Raji (cell line): ENCODE measurements around the gene DENND5B.

ENCODE experiments used
- POLR2A ChIP-seq: IDR thresholded peaks from 2 replicates; pipeline ENCODE4 v1.6.1; 2011; ENCODE audit warnings: low read depth, low read length, control low read depth; ENCODE audit not compliant: insufficient read depth

Gene DENND5B

GRCh38 chr12:31471051-31471450, 119.9 kb downstream of the DENND5B start:
- no peak for TF ChIP-seq POLR2A

- TF ChIP-seq POLR2A = no peak
Measured at GRCh38 chr12:31470459-31470858, 120.5 kb downstream of the DENND5B start.

- TF ChIP-seq POLR2A = no peak
Measured at GRCh38 chr12:31466768-31467167, 124.2 kb downstream of the DENND5B start.

GRCh38 chr12:31465002-31465401, 125.9 kb downstream of the DENND5B start:
- TF ChIP-seq POLR2A = no peak

- no peak for TF ChIP-seq POLR2A
Measured at GRCh38 chr12:31460024-31460423, 130.9 kb downstream of the DENND5B start.

- no peak for TF ChIP-seq POLR2A
Measured at GRCh38 chr12:31456562-31456961, 134.4 kb downstream of the DENND5B start.

GRCh38 chr12:31444736-31445135, 146.2 kb downstream of the DENND5B start:
- TF ChIP-seq POLR2A = no peak

GRCh38 chr12:31440586-31440985, 150.3 kb downstream of the DENND5B start:
- TF ChIP-seq POLR2A = no peak

- no peak for TF ChIP-seq POLR2A
Measured at GRCh38 chr12:31440134-31440533, 150.8 kb downstream of the DENND5B start.

- TF ChIP-seq POLR2A = no peak
Measured at GRCh38 chr12:31431721-31432240, 159.2 kb downstream of the DENND5B start.

- TF ChIP-seq POLR2A = no peak
Measured at GRCh38 chr12:31423405-31423804, 167.5 kb downstream of the DENND5B start.

GRCh38 chr12:31412292-31412801, 178.6 kb downstream of the DENND5B start:
- TF ChIP-seq POLR2A = no peak

GRCh38 chr12:31408763-31409162, 182.2 kb downstream of the DENND5B start:
- no peak for TF ChIP-seq POLR2A

GRCh38 chr12:31407562-31407961, 183.4 kb downstream of the DENND5B start:
- TF ChIP-seq POLR2A = no peak

- no peak for TF ChIP-seq POLR2A
Measured at GRCh38 chr12:31406345-31406744, 184.6 kb downstream of the DENND5B start.

- TF ChIP-seq POLR2A = no peak
Measured at GRCh38 chr12:31405021-31405420, 185.9 kb downstream of the DENND5B start.

GRCh38 chr12:31393004-31393550, 197.9 kb downstream of the DENND5B start:
- no peak for TF ChIP-seq POLR2A
